ENCODE results near the gene UNK.

GRCh38 chr17:75816693-75817092 is 32.1 kb downstream of the UNK start:
- TF ChIP-seq CTCF (IDR thresholded peaks at IDR 0.05) (no peak), POLR2A (IDR thresholded peaks at IDR 0.05) (no peak)

All from right lobe of liver (tissue), 4 donors.